Endometrial microvascular endothelial cells (primary cell): Measurements from ENCODE around the gene MED23. TPM values are rescaled to one million over a fixed set of nuclear protein-coding genes. Genes with fewer than 3 reads are reported as not detected.

Source experiments
- in situ Hi-C: cut with HindIII; loops from 2 replicates; pipeline ENCODE4 v1.10.0; 2017; ENCODE audit warnings: low sequenced_read_pairs, low pct_unique_long_range_greater_than_20kb; ENCODE audit errors: inconsistent ontology term
- total RNA-seq: library from RNA; depleted of rRNA; stranded (reverse); fragments of >200 nt; gene quantifications from one replicate; pipeline ENCODE4 v1.2.3, GENCODE V29; 2015; ENCODE audit errors: inconsistent ontology term

MED23 gene
- total RNA-seq, 1 donor from 2014 or later: 23.7 TPM

DNA sequence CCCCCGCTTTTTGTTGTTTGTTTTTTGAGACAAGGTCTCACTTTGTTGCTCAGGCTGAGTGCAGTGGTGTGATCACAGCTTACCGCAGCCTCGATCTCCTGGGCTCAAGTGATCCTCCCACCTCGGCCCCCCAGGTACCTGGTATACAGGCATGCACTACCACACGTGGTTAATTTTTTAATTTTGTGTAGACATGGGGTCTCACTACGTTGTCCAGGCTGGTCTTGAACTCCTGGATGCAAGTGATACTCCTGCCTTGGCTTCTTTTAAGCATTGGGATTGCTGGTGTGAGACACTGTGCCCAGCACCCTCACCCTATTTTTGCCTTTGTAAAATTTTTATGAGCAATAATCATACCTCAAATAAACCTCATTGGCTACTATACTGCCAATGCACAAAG, 14.5 kb upstream of the MED23 start:
- in situ Hi-C loops: no loop called here

DNA sequence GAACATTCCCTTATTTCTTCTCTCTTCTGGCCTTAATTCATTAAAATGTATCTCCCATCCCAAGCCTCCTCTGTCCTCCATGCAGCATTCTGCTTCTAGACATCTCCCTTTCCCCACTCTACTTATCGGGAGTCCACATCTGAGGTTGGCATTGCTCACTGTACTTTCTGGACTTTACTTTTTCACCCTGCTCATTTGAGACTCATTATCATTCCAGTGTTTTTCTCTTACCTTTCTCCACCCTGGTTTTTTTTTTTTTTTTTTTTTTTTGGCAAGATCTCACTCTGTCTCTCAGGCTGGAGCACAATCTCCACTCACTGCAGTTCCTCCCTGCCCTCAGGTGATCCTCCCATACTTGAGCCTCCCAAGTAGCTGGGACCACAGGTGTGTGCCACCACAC, 13.5 kb upstream of the MED23 start:
- in situ Hi-C loops: no loop called here

GRCh38 chr6:131640576-131640975, 12.5 kb upstream of the MED23 start:
- in situ Hi-C loops: no loop called here

- in situ Hi-C loops: no loop called here
These were observed 12.1 kb upstream of the MED23 start for GRCh38 chr6:131640100-131640499.

DNA sequence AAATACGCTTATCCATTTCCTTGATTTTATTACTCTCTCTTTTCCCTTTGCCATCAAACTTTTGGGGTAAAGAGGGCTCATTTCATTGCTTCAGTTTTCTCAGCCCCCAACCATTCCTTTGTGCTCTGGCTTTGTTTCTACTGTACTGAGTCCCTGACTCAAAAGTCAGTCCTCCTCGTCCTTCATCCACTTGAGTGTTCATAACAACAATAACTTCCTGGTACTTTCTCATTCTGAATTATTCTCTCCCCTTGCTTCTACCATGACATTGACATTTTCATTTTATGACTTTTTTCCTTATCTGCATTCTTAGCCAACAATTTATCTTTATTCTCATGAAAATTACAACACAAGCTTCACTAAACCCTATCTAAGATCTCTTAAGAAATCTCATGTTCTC, 10.0 kb upstream of the MED23 start:
- in situ Hi-C loops: no loop called here

DNA sequence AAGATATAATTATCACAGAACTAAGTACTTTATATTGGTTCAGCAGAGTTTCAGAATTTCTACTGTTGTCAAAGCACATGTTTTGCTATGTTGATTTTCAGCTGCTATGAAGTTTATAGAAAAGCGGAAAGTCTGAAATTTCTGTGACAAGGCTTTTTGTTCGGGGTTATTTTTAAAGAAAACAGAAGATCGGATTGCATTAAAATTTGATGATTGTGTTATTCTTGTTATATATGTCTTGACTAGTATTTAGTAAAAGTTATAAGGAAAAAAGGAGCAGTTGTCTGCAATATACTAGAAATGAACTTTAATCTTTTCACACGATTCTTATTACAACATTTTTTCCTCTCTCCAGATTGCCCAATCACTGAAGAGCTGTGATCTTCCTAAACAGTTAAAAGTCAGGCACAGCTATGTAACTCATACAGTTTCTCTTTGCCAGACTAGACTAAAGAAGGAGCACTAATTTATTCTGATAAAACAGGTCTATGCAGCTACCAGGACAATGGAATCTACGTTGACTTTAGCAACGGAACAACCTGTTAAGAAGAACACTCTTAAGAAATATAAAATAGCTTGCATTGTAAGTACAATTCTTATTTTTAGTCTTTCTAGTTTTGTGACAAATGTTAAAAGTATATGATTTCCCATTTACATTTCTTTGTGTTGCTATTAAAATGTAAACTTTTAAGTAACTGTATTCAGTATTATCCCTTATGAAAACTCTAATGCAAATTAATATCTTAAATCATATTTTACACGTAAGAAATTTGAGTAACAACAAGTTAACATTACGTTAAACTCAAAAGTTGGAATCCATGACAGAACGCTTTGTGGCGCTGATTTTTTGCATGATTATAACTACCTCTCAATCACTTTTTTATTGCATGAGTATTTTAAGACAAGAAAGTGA, 9.1 kb upstream of the MED23 start, which contains the start of gene ENPP3:
Gene ENPP3, plus strand, starts transcription at position 423 of the 913 bp plus-strand sequence. Its CDS starts 83 bp downstream, at position 506.
- in situ Hi-C loops: no loop called here

GRCh38 chr6:131635384-131636340, 7.6 kb upstream of the MED23 start:
- in situ Hi-C loops: no loop called here

DNA sequence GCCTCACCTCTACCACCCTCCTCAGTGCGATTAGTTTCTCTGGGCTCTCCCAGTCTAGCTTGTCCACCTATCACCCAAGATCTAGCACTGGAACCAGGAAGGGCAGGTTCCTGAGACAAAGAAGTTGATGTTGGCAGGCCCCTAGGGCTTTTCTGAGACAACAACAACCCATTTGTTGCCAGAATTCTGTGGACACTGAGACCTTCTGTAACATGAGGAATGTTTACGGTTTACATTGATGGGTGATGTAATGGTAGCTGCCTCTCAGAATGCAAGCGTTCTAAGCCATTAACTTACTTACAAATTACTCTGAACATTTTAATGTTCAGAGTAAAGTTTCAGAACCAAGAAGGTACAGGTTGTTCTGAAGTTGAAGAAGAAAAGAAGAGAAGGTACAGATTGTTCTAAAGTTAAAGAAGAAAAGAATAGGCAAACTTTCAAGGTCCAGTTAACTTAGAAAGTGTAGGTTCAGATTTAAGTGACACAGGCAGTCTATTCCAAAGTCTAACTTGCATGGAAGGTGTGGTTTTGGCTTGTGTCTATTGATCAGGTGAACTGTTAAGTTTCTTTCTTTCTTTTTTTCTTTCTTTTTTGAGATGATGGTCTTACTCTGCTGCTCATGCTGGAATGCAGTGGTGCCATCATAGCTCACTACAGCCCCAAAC, 3.7 kb upstream of the MED23 start:
- in situ Hi-C loops: no loop called here

GRCh38 chr6:131629651-131630050, 1.6 kb upstream of the MED23 start:
- in situ Hi-C loops: no loop called here

DNA sequence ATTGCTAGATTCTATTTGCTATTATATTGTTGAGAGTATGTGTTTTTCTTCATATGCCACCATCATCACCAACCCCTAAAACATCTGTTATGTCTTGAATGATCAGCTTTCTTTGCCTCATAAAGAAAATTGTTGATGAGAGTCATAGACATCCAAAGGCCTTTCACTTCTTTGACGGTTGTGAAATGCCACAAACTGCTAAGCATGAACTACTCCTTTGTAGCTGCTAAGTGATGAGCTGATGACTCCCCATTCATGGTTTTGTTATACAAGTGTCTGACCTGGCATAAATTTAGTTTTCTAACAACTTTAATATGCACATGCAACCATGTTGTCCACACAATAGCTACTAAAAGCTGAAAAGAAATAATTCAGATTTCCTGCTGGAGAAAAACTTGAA, 684 bp upstream of the MED23 start:
- in situ Hi-C loops: no loop called here

DNA sequence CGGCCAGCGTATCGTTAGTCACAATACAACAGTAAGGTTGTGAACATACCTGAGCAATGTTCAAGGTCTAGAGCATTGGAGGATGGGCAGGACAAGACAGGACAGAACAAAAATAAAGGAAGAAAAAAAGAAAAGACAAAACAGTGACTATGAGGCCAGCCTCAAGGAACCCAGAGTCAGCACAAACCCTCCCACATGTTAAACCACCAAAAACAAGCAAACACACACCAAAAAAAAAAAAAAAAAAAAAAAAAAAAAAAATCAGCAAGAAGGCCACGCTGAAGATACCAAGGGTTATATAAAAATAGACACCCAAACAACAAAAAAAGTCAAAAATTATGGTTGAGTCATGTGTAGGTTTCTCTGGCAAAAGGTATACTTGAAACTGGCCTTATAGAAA, 12.8 kb downstream of the MED23 start:
- in situ Hi-C loops: no loop called here

GRCh38 chr6:131613296-131613925, 14.6 kb downstream of the MED23 start:
- in situ Hi-C loops: no loop called here

DNA sequence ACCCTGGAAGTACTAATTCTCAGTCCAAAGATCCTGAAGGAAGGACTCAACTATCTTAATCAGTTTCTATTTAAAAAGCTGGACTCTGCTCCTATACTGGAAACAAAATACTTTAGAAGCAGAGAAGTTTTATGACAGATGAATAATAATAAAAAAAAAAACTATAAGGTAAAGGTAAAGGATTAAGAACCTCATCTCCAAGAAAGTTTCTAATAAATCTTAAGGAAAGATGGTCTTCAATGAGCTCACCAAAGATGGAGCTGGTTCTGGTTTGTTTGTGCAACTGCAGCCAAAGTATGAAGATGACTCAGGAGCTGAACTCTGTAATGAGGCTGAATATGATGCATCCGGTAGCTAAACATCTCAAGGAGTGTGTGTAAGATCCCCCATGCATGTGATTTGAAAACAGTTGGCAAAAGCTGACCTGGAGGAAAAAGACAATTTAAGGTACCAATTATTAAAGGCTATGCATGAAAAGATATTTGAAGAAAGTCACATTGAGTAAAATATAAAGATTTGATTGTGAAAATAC, 25.2 kb downstream of the MED23 start:
- in situ Hi-C loops: no loop called here

DNA sequence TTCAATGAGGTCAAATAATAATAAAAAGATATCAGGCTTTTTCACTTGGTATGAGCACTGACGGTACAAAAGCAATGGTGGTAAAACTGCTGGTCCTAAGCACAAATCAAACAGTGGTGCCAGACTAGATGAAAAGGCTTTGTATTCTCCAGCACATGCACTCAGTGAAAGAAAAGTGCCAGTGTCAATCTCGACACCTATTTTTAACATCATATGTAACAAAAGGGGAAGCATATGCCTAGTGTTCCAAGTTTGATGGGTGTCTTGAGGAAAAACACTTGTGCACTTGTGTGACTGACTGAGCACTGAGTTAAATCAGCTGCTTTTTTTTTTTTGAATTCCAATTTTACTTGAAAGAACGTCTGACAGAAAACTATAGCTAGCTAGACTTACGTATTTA, 27.3 kb downstream of the MED23 start:
- in situ Hi-C loops: no loop called here

- in situ Hi-C loops: no loop called here
These were observed 30.6 kb downstream of the MED23 start for GRCh38 chr6:131597446-131597845.

- in situ Hi-C loops: no loop called here
These were observed 34.0 kb downstream of the MED23 start for GRCh38 chr6:131594074-131594473.

GRCh38 chr6:131592935-131593334, 35.1 kb downstream of the MED23 start:
- in situ Hi-C loops: no loop called here

DNA sequence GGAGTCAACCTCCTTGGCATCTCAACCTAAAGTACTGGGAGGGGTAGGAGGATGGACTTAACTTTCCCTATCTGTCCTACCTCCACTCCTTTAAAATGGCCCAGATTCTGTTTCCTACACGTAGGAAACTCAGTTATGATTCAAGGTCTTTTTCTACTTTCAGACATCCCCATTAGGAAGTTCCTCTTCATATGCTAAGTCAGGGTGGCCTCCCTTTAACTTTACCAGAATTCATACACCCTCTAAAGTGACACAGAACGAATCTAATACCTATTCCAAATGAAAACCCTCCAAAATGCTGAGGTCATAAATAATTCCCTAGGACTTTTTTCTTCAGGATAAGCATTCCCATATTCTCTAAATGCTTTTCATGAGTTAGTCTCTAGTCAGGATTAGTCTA, 39.4 kb downstream of the MED23 start:
- in situ Hi-C loops: no loop called here
